ENCODE measurements around the gene PDE8A.
"Not testable (repeated sequence)": the region's sequence is repeated elsewhere in the genome, so short reads cannot be mapped to it uniquely, and the experiment has no call there.

PDE8A gene

DNA sequence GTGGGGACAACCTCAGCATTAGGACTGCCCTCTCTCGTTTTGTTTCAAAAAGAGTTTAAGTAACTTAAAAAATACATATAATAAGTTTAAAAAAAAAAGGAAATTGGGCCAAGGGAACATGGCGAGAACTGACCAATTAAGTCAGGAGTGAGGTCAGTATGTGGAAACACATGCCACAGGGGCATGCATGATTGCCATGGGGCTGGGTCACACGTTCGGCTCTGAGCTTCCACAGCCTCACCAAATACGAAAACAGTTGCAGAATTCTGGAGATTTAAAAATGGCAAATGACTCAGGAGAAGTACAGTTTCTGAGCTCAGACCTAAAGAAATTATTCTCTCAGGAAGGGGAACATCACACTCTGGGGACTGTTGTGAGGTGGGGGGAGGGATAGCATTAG lies 24.1 kb downstream of the PDE8A start:
- no peaks in the 10 kb centered on the region for H3K9me3 Mint-ChIP-seq
- H3K36me3 Mint-ChIP-seq (ENCODE audit: low read depth), result no peaks in the 10 kb centered on the region
- H3K27me3 Mint-ChIP-seq, result no peaks in the 10 kb centered on the region
- H3K27ac Mint-ChIP-seq, result peak overlapping the region; percentile 37
- intact Hi-C loops (cut with micrococcal nuclease), result loop anchor here (2.0 kb wide), 1 partner anchor 25 kb away; the partner anchor contains the start of gene PDE8A
- peaks cover 88% of the 10 kb centered on the region for H3K4me1 Mint-ChIP-seq (ENCODE audit: low read depth)
- H3K4me3 Mint-ChIP-seq, result no peak overlapping the region

GRCh38 chr15:85006201-85006600 lies 24.5 kb downstream of the PDE8A start:
- Mint-ChIP-seq H3K27me3 (no peaks in the 10 kb centered on the region), H3K4me1 (ENCODE audit: low read depth) (peaks cover 88% of the 10 kb centered on the region), H3K27ac (peak overlapping the region; percentile 37), H3K4me3 (no peak overlapping the region), H3K9me3 (no peaks in the 10 kb centered on the region), H3K36me3 (ENCODE audit: low read depth) (no peaks in the 10 kb centered on the region)
- intact Hi-C loops (cut with micrococcal nuclease), result no loop called here

GRCh38 chr15:85006655-85007054 lies 25.0 kb downstream of the PDE8A start:
- peaks cover 85% of the 10 kb centered on the region for H3K4me1 Mint-ChIP-seq (ENCODE audit: low read depth)
- no peaks in the 10 kb centered on the region for H3K36me3 Mint-ChIP-seq (ENCODE audit: low read depth)
- H3K27ac Mint-ChIP-seq, result peak overlapping the region; percentile 11
- no peaks in the 10 kb centered on the region for H3K9me3 Mint-ChIP-seq
- H3K27me3 Mint-ChIP-seq, result no peaks in the 10 kb centered on the region
- intact Hi-C loops (cut with micrococcal nuclease), result no loop called here
- no peak overlapping the region for H3K4me3 Mint-ChIP-seq

GRCh38 chr15:85007137-85007536 lies 25.5 kb downstream of the PDE8A start:
- no peaks in the 10 kb centered on the region for H3K36me3 Mint-ChIP-seq (ENCODE audit: low read depth)
- peak overlapping the region; percentile 11 for H3K27ac Mint-ChIP-seq
- no peaks in the 10 kb centered on the region for H3K27me3 Mint-ChIP-seq
- peaks cover 80% of the 10 kb centered on the region for H3K4me1 Mint-ChIP-seq (ENCODE audit: low read depth)
- intact Hi-C loops (cut with micrococcal nuclease), result no loop called here
- no peaks in the 10 kb centered on the region for H3K9me3 Mint-ChIP-seq
- no peak overlapping the region for H3K4me3 Mint-ChIP-seq

DNA sequence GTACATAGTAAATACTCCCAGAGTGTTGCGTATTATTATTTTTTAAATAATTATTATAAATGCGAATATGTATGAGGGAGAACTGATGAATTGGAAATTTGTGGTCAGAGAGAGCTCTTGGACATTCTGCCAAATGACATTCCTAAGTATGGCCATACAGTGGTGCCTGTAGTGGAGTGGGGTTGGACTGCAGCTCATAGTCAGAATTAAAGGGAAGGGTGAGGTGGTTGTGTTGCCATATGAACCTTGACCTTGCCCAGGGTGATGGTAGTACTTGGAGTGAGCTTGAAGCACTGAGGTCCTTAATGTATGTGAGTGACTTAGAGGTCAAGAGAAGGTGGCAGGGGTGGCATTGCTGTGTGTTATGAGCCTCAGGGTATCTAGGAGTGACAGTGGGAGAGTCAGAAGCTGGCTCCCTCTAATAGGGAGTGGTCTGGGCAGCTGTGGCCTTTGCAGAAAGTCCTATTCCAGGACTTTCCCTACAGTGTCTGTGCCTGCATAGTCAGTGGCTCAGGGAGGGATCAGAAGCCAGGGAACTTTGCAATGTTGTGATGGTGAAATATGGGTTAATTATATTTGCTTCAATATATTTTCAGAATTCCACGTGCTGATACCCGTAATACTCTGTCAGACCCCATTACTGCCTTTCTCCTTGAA lies 26.2 kb downstream of the PDE8A start:
- no peaks in the 10 kb centered on the region for H3K9me3 Mint-ChIP-seq
- peaks cover 74% of the 10 kb centered on the region for H3K4me1 Mint-ChIP-seq (ENCODE audit: low read depth)
- H3K36me3 Mint-ChIP-seq (ENCODE audit: low read depth), result no peaks in the 10 kb centered on the region
- H3K4me3 Mint-ChIP-seq, result no peak overlapping the region
- no peaks in the 10 kb centered on the region for H3K27me3 Mint-ChIP-seq
- H3K27ac Mint-ChIP-seq, result no peak overlapping the region
- intact Hi-C loops (cut with micrococcal nuclease), result no loop called here

- Mint-ChIP-seq H3K27ac (peak overlapping the region; percentile 76), H3K27me3 (no peaks in the 10 kb centered on the region), H3K4me1 (ENCODE audit: low read depth) (peaks cover 68% of the 10 kb centered on the region), H3K9me3 (no peaks in the 10 kb centered on the region), H3K4me3 (peak overlapping the region; percentile 24), H3K36me3 (ENCODE audit: low read depth) (no peaks in the 10 kb centered on the region)
- intact Hi-C loops (cut with micrococcal nuclease), result no loop called here
These were observed 27.0 kb downstream of the PDE8A start for GRCh38 chr15:85008474-85009260.

DNA sequence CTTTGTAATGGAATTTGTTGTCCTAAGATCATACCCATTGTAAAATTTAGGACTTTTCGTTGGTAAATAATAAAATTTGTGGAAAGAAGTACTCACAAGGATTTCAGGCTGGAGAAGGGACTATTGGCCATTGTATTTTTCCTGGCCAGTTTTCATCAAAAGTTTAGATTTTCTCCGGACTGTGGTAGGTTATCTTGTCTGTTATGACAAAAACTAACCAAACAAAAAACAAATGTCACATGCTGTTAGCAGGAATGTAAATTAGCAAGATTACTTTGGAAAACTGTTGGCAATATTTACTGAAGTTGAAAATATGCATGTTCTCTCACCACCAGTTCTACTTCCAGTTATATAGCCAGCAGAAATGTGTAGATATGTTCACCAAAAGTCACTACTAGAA lies 27.8 kb downstream of the PDE8A start:
- Mint-ChIP-seq H3K27me3 (no peaks in the 10 kb centered on the region), H3K4me3 (no peak overlapping the region), H3K4me1 (ENCODE audit: low read depth) (peaks cover 66% of the 10 kb centered on the region), H3K27ac (no peak overlapping the region), H3K36me3 (ENCODE audit: low read depth) (no peaks in the 10 kb centered on the region), H3K9me3 (no peaks in the 10 kb centered on the region)
- intact Hi-C loops (cut with micrococcal nuclease), result no loop called here

DNA sequence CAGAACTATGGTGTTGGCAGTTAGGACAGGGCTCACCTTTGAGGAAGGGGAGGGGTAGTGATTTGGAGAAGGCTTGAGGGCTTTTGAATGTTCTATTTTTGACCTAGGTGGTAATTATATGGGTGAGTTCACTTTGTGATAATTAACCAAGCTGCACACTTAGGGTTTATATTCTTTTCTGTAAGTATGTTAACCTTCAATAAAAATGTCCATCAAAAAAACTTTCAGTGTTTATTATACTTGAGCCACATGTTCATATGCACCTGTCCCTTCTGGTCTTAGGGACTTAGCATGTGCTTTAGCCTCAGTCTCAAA lies 28.4 kb downstream of the PDE8A start:
- H3K27ac Mint-ChIP-seq, result no peak overlapping the region
- no peaks in the 10 kb centered on the region for H3K36me3 Mint-ChIP-seq (ENCODE audit: low read depth)
- no peaks in the 10 kb centered on the region for H3K27me3 Mint-ChIP-seq
- intact Hi-C loops (cut with micrococcal nuclease), result loop anchor here (1.0 kb wide), 1 partner anchor 55 kb away; no protein-coding TSS in a partner anchor
- no peaks in the 10 kb centered on the region for H3K9me3 Mint-ChIP-seq
- peaks cover 66% of the 10 kb centered on the region for H3K4me1 Mint-ChIP-seq (ENCODE audit: low read depth)
- no peak overlapping the region for H3K4me3 Mint-ChIP-seq

DNA sequence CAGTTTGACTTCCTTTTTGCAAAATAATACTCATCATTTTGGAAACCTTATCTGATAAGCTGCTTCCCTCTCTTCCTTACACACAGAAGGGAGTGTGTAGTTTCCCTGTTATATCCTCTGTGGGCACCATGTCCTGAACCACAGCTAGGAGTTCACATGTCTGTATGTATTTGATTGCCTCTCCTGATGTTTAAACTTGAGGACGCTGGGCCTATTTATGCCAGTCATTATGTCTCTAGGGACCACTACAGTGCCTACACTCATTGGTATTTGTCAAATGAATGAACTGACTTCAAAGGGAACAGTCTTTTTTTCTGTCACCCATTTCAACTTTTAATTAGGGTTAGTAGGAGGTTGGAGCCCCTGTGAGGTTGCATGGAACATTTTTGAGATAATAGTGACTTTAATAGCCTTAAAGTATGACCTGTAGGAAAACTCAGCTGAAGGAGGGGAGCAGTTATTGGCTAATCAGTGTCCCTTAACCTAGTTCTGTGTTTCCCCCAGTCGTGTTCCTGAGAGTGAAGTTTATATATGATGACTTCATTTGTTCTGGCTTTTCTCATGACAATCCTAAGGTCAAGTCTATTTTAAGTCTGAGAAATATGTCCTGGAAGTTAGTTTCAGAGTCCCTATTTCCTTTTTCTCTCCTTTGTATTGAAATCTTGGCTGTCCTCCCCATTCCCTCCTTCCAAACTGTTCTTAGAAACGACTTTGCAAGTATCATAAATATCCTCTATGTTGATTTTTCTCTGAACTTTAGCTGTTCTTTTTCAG lies 28.9 kb downstream of the PDE8A start:
- Mint-ChIP-seq H3K4me1 (ENCODE audit: low read depth) (peaks cover 66% of the 10 kb centered on the region), H3K27ac (peak overlapping the region; percentile 35)

DNA sequence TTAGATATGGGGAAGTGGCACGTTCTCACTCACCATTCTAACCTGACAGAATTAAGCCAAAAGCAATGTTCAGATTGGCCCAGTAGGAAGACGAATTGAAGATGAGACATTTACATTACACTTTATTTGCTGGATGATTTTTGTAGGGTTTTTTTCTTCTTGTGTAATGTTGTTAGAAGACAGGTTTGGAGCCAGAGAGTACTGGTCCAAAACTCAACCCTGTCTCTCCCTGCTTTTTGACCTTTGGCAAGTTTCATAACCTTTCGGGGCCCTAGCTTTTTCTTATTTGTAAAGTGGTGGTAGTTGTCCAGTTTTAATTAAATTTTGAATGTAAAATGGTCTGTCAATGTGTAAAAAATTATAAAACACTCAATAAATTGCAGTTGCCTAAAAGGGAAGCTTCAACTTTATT lies 29.5 kb downstream of the PDE8A start:
- peaks cover 65% of the 10 kb centered on the region for H3K4me1 Mint-ChIP-seq (ENCODE audit: low read depth)
- no peak overlapping the region for H3K4me3 Mint-ChIP-seq
- peak overlapping the region; percentile 35 for H3K27ac Mint-ChIP-seq
- H3K27me3 Mint-ChIP-seq, result no peaks in the 10 kb centered on the region
- H3K36me3 Mint-ChIP-seq (ENCODE audit: low read depth), result no peaks in the 10 kb centered on the region
- intact Hi-C loops (cut with micrococcal nuclease), result no loop called here
- H3K9me3 Mint-ChIP-seq, result no peaks in the 10 kb centered on the region

More for the DNA sequence above, 28.9 kb downstream of the PDE8A start:
- Mint-ChIP-seq H3K9me3 (no peaks in the 10 kb centered on the region), H3K27me3 (no peaks in the 10 kb centered on the region), H3K4me3 (no peak overlapping the region), H3K36me3 (ENCODE audit: low read depth) (no peaks in the 10 kb centered on the region)
- intact Hi-C loops (cut with micrococcal nuclease), result loop anchor here (1.0 kb wide), 1 partner anchor 55 kb away; no protein-coding TSS in a partner anchor

DNA sequence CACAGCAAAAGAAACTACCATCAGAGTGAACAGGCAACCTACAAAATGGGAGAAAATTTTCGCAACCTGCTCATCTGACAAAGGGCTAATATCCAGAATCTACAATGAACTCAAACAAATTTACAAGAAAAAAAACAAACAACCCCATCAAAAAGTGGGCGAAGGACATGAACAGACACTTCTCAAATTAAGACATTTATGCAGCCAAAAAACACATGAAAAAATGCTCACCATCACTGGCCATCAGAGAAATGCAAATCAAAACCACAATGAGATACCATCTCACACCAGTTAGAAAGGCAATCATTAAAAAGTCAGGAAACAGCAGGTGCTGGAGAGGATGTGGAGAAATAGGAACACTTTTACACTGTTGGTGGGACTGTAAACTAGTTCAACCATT lies 30.1 kb downstream of the PDE8A start:
- H3K4me3 Mint-ChIP-seq; intact Hi-C loops (cut with micrococcal nuclease); H3K9me3 Mint-ChIP-seq; H3K27ac Mint-ChIP-seq; H3K36me3 Mint-ChIP-seq (ENCODE audit: low read depth); H3K27me3 Mint-ChIP-seq: not testable (repeated sequence)
- peaks cover 67% of the 10 kb centered on the region for H3K4me1 Mint-ChIP-seq (ENCODE audit: low read depth)

DNA sequence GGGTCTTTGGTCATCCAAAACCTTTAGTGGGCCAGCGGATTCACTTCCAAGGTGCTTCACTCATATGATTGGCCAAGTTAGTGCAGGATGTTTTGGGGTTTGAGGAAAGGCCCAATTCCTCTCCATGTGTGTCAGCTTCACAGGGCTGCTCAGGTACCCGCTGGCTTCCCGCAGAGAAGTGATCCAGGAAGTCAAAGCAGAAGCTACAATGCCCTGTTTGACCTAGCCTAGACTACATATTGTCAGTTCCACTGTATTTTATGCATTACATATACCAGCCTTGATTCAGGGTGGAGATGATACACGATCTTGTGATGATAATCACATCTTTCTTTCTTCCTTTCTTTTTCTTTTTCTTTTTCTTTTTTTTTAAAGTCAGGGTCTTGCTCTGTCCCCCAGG lies 32.1 kb downstream of the PDE8A start:
- no peaks in the 10 kb centered on the region for H3K36me3 Mint-ChIP-seq (ENCODE audit: low read depth)
- H3K27ac Mint-ChIP-seq, result no peak overlapping the region
- no peak overlapping the region for H3K4me3 Mint-ChIP-seq
- intact Hi-C loops (cut with micrococcal nuclease), result no loop called here
- H3K4me1 Mint-ChIP-seq (ENCODE audit: low read depth), result peaks cover 49% of the 10 kb centered on the region
- H3K27me3 Mint-ChIP-seq, result no peaks in the 10 kb centered on the region
- H3K9me3 Mint-ChIP-seq, result no peaks in the 10 kb centered on the region

DNA sequence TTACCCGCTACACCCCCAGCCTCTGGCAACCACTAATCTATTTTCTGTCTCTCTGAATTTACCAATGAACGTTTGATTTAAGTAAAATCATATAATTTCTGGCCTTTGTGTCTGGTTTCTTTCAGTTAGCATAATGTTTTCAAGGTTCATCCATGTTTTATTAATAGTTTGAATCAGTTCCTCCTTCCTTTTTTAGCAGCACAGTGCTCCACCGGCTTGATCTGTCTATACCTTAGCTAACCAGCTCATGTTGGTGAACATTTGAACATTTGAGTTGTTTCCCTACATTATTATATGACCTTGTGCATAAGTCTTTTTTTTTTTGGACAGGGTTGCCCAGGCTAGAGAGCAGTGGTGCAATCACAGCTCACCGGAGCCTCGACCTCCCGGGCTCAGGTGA lies 33.3 kb downstream of the PDE8A start:
- intact Hi-C loops (cut with micrococcal nuclease), result loop anchor here (5.0 kb wide), 1 partner anchor 33 kb away; the partner anchor contains the start of gene PDE8A
- Mint-ChIP-seq H3K4me1 (ENCODE audit: low read depth) (peaks cover 39% of the 10 kb centered on the region), H3K9me3 (no peaks in the 10 kb centered on the region), H3K4me3 (no peak overlapping the region), H3K36me3 (ENCODE audit: low read depth) (no peaks in the 10 kb centered on the region), H3K27ac (no peak overlapping the region), H3K27me3 (no peaks in the 10 kb centered on the region)

GRCh38 chr15:85016275-85016674 lies 34.6 kb downstream of the PDE8A start:
- Mint-ChIP-seq H3K27ac (no peak overlapping the region), H3K4me1 (ENCODE audit: low read depth) (peaks cover 26% of the 10 kb centered on the region), H3K36me3 (ENCODE audit: low read depth) (no peaks in the 10 kb centered on the region), H3K27me3 (no peaks in the 10 kb centered on the region), H3K9me3 (no peaks in the 10 kb centered on the region), H3K4me3 (no peak overlapping the region)
- intact Hi-C loops (cut with micrococcal nuclease), result loop anchor here (5.0 kb wide), 1 partner anchor 34 kb away; the partner anchor contains the start of gene PDE8A

Data from dendritic cell treated with granulocyte-macrophage colony-stimulating factor and Interleukin-4, amounts not matched to agents 40 ng/mL and 50 ng/mL, for 4 days (primary cell).